Measurements from ENCODE around the gene SUSD3.

SUSD3 gene

GRCh38 chr9:93051680-93052089 lies 6.8 kb upstream of the SUSD3 start:
- DNase-seq (ENCODE audit: insufficient read length, low spot score) (no peak), FAIRE-seq (no peak)

DNA sequence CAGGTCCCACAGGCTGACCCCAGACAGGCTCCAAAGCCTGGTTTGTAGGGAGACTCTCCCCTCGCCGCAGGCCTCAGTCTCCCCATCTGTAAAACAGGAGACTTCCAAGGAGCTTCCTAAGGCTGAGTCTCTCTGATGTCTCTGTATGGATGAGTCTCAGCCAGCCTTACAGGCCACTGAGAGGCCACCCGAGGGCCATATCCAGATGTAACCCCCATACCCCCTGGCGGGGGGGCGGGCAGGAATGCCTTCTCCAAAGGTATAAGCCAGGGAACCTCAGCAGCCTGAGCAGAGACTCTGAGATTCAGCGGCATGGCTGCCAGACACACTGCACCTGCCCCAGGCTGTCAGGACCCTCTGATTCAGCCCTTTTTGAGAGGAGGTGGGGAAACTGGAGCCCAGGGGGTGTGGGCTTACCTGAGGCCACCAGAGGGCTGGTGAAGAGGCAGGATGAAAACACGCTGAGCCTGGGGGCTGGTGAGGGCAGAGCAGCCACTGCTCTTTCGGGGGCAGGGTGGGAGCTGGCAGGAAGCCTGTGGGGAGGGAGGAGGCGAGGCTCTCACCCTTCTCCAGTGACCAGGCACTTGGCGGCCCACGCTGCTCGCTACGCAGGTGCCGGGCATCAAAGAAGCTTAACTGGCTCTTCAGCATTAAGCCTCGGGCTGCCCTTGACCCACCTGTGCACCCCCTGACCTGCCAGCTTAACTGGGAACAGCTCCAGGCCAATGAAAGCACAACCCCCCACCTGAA lies 5.5 kb upstream of the SUSD3 start:
- no peak for DNase-seq (ENCODE audit: insufficient read length, low spot score)
- no peak for FAIRE-seq

DNA sequence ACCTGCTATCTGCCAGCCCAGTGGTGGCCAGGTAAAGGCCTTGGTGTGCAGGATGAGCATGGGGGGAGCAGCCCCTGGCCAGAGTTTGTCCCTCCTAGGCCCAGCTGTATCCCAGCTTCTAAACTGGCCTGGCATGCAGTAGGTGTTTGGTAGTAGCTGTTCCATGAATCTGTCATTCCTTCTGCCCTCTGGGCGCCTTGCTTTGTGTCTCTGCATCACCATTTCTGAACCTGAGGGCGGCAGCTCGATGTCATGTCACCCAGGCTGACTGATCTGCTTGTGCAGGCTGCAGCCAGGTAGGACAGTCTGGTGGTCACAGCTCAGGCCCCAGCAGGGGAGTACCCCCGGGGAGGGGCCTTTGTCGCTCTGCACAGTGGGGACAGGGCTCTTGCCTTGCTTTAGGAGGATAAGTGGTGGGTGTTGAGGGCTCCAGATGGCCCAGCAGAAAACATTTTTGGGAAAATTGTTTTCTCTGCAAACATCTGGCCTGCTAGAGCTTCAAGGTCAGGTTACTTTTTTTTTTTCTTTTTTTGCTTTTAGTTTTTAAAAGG lies 4.6 kb upstream of the SUSD3 start:
- FAIRE-seq = no peak
- DNase-seq (ENCODE audit: insufficient read length, low spot score) = no peak

DNA sequence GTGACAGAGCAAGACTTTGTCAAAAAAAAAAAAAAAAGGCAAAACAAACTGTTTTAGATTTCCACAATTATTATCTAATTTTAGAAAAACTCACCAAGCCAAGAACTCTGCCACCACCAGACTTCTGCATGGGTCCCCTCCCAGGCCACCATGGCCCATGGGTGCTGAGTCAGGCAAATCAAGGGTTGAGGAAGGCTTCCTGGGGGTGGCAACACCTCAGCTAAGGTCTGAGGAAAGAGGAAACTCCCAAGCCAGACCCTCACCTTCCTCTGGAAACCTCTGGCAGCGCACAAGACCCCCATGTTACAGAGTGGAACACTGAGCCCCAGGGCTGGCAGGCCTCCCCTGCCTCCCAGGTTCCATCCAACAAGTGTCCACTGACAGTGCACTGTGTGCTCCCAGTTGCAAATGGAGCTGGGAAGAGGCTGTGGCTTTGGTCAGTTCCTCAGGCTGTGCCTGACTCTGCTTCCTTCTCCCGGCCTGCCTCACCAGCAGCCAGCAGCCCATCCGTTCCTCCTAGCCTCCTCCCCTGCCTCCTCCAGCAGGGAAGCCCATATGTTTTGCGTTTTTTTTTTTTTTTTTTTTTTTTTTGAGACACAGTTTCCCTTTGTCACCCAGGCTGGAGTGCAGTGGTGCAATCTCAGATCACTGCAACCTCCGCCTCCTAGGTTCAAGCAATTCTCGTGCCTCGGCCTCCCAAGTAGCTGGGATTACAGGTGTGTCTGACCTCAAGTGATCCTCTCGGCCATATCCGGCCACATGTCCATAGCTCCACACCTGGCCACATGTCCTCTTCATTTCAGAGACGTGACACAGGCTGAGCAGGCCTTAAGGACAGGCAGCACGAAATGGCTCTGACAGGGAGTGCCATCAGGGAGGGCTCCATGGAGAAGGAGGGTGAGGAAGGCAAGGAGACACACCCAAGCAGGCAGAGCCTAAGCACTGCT lies 3.5 kb upstream of the SUSD3 start:
- DNase-seq (ENCODE audit: insufficient read length, low spot score) (no peak), FAIRE-seq (no peak)

DNA sequence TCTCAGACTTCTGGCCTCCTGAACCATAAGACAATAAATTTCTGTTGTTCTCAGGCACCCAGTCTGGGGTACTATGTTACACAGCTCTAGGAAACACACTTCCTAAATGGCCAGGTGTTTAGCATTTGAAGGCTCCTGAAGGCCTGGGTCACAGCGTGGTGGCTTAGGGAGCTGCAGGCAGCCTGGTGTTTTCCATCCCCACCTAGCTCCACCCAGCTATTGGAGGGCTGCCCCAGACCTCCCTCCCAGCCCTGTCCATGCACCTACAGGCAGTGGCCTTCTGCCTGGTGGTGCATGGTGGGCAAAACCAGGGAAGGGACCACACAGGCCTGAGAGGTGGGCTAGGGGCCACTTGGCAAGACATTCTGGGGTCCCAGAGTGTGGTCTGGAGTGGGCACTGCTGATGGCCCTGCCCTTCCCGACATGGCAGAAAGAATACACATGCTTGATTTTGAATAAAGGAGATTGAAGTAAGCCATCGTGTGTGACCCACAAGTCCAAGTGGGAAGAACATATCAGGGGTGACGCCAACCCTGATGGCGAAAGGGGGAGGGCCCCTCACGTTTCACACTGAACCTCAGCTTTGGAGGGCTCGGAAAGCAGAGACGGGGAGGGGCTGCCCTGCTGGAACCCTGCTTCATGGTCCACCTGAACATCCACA lies 1.3 kb upstream of the SUSD3 start:
- no peak for FAIRE-seq
- no peak for DNase-seq (ENCODE audit: insufficient read length, low spot score)

GRCh38 chr9:93057703-93058354 lies 672 bp upstream of the SUSD3 start:
- FAIRE-seq = no peak

GRCh38 chr9:93059011-93059714 lies 662 bp downstream of the SUSD3 start:
- no peak for DNase-seq (ENCODE audit: insufficient read length, low spot score)
- peak; percentile 64 for FAIRE-seq

More at GRCh38 chr9:93057703-93058354, 672 bp upstream of the SUSD3 start:
- DNase-seq (ENCODE audit: insufficient read length, low spot score) = no peak

DNA sequence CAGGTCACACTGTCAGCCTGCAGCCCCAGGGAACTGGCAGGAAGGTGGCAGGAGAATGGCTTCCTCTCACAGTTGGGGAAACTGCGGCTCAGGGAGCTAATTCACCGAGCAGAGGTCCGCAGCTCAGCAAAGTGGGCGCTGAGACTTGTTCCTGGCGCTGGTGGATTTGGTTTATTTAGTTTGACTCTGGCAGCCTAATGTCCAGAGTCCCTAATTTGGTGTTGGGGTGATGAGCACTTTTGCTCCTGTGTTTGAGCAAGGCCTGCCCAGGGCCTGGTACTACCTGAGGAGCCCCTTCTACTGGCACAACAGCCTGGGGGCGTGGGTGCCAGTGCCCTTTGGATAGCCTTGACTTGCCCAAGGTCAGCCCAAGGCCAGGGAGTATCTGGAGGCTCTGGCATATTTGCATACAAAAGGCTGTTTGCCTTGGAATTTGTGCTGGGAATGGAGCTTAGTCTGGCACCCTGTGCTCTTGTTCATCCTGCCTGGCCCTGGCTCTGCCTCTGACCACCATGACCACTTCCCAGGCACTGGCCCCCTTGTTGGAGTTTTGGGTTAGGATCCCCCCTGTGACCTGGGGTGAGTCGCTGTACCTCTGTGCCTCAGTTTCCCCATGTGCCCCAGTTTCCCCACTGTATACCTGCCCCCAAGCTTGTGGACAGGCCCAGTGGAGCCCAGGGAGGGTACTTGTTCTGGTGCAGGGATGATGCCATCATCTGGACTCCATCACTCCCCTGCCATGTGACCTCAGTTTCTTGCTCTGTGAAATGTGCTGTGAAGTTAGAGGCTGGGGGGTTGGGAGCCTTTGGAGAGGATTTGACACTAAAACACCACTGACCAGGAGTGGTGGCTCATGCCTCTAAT lies 1.4 kb downstream of the SUSD3 start:
- DNase-seq (ENCODE audit: insufficient read length, low spot score) = no peak
- peak; percentile 4 for FAIRE-seq

DNA sequence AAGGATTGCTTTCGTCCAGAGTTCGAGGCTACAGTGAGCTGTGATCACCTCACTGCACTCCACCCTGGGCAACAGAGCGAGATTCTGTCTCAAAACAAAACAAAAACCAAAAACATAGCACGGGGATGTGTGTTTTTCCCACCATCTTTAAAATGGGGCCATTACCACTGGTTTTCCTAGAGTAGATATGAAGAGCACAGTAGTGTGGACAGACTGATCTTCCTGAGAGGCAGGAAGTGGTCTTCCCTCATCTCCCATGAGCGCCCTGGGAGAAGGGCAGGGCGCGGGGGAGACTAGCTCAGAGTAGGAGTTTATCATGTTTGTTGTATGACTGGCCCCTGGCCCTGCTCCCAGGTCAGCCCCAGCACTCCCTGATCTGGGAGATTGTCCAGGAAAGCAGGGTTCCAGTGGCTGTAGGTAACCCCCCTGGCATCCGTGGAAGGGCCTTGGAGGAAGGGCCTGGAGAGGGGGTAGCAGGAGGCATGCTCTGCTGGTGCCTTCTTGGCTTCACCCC lies 2.3 kb downstream of the SUSD3 start:
- DNase-seq (ENCODE audit: insufficient read length, low spot score) = no peak

GRCh38 chr9:93061260-93061751 lies 2.8 kb downstream of the SUSD3 start:
- no peak for DNase-seq (ENCODE audit: insufficient read length, low spot score)

More for the DNA sequence above, 2.3 kb downstream of the SUSD3 start:
- FAIRE-seq = peak; percentile 91

DNA sequence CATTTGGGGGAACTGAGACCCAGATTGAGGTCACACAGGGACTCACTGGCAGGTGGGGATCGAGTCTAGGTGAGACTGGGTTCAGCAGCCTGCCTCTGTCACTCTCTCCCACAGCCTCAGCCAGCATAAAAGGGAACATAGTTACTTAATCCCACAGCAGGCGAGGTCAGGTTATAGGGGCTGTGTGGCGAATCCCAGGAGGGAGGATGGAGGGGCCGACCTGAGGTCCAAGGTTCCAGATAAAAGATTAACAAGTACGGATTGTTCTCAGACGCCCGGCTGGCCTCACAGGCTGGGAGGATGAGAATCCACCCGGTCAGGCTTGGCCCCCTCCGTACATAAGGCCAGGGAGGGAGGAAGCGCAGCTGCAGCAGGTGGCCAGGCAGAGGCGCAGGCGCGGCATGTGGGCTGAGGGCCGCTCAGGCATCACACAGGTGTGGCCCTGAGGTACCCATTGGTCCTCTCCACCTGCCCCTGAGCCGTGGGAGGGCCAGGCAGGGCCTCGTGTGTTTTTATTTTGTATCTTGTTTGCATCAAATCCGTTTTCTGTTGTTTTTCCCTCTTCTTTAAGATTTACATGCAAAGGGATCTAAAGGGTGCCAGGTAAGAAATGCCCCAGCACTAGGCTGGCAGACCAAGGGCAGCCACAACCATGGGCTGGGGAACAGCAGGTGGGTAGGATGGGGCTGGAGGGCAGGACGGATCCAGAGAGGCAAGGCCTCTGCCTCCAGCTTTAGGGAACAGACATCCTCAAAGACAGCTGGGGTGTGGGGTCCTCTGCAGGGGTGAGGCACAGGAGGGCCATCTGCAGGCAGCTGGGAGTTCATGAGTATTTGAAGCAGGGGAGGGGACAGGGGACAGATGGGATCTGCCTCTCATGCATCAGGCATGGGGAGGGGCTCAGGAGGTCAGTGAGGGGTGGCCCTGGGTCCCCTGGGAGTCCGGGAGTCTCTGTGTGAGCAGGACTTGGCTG lies 3.6 kb downstream of the SUSD3 start:
- DNase-seq (ENCODE audit: insufficient read length, low spot score) = no peak
- peak; percentile 90 for FAIRE-seq

More at GRCh38 chr9:93061260-93061751, 2.8 kb downstream of the SUSD3 start:
- peak; percentile 44 for FAIRE-seq

- peak; percentile 98 for FAIRE-seq
- DNase-seq (ENCODE audit: insufficient read length, low spot score) = peak; percentile 92
Observed at GRCh38 chr9:93064392-93065134, 6.1 kb downstream of the SUSD3 start.

GRCh38 chr9:93065135-93065720 lies 6.7 kb downstream of the SUSD3 start:
- FAIRE-seq (no peak), DNase-seq (ENCODE audit: insufficient read length, low spot score) (no peak)

GRCh38 chr9:93066978-93067603 lies 8.6 kb downstream of the SUSD3 start:
- FAIRE-seq (peak; percentile 11), DNase-seq (ENCODE audit: insufficient read length, low spot score) (no peak)

- DNase-seq (ENCODE audit: insufficient read length, low spot score) (no peak), FAIRE-seq (no peak)
Observed at GRCh38 chr9:93068956-93069355, 10.5 kb downstream of the SUSD3 start.

DNA sequence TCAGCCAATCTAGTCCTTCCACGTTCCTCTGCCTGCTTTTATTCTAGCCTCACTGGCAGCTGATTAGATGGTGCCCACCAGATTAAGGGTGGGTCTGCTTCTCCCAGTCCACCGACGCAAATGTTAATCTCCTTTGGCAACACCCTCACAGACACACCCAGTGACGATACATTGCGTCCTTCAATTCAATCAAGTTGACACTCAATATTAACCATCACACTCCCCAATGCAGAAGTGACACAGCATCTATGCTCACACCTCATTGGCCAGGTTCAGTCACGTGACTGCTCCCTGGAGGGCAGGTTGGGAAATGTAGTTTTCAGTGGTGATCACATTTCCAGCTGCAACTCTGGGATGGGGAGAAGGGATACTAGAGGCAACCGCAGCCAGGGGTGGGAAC lies 13.0 kb downstream of the SUSD3 start:
- FAIRE-seq = no peak
- no peak for DNase-seq (ENCODE audit: insufficient read length, low spot score)
